ENCODE data around the gene CAPS. TPM values are rescaled to one million over a fixed set of nuclear protein-coding genes. Genes with fewer than 3 reads are reported as not detected.

The CAPS gene
- total and polyA plus RNA-seq, 4 donors: 90.2 to 360 (median 223) TPM

DNA sequence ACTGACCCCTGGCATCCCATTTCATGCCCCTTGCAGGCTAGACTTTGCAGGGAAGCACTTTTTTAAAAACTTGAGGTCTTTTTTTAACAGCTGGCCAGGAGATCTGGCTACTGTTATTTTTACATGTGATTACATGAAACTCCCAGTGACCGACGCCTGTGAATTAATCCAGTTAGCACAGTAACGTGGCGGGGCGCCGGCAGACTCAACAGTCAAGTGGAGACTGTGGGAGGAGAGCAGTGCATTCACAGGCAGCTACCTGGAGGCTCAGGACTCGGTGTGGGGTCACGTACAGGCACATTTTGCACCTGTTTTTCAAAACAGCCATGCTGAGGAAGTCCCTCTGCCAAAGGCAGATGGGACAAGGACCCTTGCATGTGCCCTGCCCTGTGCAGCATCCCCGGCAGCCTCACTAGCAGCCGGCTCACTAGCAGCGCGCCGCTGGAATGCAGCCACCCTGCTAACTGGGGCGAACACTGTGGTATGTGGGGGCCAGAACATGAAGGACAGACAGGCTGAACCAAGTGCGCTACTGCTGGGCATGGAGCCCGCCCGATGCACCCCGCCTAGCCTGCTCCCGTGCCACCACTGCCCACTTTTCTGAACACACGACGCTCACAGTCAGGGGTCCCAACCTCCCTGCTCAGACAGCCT is 18.7 kb downstream of the CAPS start:
- peaks cover 6 to 56% (median 30%) of the 10 kb centered on the region in 4 donors for H3K36me3 ChIP-seq (ENCODE audit: control insufficient read depth in 4 of 4, insufficient read depth in 4 of 4, low read length in 4 of 4)
- ATAC-seq (ENCODE audit: insufficient read depth, low FRiP score) (no peak), DNase-seq (no peak)
- peaks cover 0 to 58% (median 28%) of the 10 kb centered on the region in 5 donors for H3K4me1 ChIP-seq (ENCODE audit: control insufficient read depth in 5 of 5, insufficient read depth in 5 of 5, low read length in 5 of 5)
- H3K9me3 ChIP-seq (ENCODE audit: control insufficient read depth in 4 of 4, insufficient read depth in 3 of 4, low read length in 3 of 4): no peaks in the 10 kb centered on the region
- TF ChIP-seq, protein P1, sequence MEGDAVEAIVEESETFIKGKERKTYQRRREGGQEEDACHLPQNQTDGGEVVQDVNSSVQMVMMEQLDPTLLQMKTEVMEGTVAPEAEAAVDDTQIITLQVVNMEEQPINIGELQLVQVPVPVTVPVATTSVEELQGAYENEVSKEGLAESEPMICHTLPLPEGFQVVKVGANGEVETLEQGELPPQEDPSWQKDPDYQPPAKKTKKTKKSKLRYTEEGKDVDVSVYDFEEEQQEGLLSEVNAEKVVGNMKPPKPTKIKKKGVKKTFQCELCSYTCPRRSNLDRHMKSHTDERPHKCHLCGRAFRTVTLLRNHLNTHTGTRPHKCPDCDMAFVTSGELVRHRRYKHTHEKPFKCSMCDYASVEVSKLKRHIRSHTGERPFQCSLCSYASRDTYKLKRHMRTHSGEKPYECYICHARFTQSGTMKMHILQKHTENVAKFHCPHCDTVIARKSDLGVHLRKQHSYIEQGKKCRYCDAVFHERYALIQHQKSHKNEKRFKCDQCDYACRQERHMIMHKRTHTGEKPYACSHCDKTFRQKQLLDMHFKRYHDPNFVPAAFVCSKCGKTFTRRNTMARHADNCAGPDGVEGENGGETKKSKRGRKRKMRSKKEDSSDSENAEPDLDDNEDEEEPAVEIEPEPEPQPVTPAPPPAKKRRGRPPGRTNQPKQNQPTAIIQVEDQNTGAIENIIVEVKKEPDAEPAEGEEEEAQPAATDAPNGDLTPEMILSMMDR (IDR thresholded peaks at IDR 0.05; ENCODE audit: control extremely low read depth, extremely low read depth): no peak
- no peaks in the 10 kb centered on the region for H3K27me3 ChIP-seq (ENCODE audit: control insufficient read depth in 3 of 3, insufficient read depth in 3 of 3, low read length in 2 of 3)
- H3K27ac ChIP-seq (ENCODE audit: low read depth in 1 of 2, low read length in 1 of 2): no peak overlapping the region
- no peak overlapping the region for H3K4me3 ChIP-seq
- 90 to 94% methylated on average over 21 of the region's 21 CpGs for WGBS, 2 donors
- H3K9ac ChIP-seq (ENCODE audit: insufficient read depth in 1 of 2, low read length in 2 of 2): no peak overlapping the region

DNA sequence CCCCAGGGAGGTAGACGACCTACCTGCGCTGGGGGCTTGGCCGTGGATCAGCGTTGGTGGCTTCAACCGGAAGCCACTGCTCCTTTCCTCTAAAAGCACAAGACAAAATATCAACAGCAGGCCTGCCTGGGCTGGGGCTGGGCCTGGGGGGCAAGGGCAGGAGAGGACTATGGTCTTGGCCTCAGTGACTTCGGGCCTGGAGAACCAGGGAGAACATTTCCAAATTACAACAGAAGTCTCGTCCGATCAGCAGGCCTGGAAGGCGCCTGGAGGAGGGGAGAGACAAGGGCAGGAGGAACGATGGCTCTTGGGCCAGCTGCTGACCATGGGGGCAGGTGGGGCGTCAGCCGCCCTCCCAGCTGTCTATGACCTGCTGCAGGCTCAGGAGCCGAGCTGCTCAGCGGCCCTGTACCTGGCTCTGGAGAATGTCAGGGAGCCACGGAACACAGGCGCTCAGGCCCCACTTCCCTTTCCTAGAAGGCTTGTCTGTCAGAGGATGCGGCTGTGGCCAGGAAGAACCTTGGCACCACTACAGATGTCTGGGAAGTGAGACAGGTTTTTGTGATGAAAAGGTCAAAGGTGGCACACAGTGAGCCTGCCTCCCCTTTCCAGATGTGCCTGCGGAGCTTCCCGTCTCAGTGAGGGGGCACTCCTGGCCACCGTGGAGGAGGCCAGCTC is 19.5 kb downstream of the CAPS start:
- Histone ChIP-seq H3K4me3 (no peak overlapping the region), H3K27ac (ENCODE audit: low read depth in 1 of 2, low read length in 1 of 2) (no peak overlapping the region), H3K27me3 (ENCODE audit: control insufficient read depth in 3 of 3, insufficient read depth in 3 of 3, low read length in 2 of 3) (no peaks in the 10 kb centered on the region), H3K9ac (ENCODE audit: insufficient read depth in 1 of 2, low read length in 2 of 2) (no peak overlapping the region), H3K9me3 (ENCODE audit: control insufficient read depth in 4 of 4, insufficient read depth in 3 of 4, low read length in 3 of 4) (no peaks in the 10 kb centered on the region), H3K36me3 (ENCODE audit: control insufficient read depth in 4 of 4, insufficient read depth in 4 of 4, low read length in 4 of 4) (peaks cover 2 to 54% (median 26%) of the 10 kb centered on the region in 4 donors), H3K4me1 (ENCODE audit: control insufficient read depth in 5 of 5, insufficient read depth in 5 of 5, low read length in 5 of 5) (peaks cover 0 to 60% (median 28%) of the 10 kb centered on the region in 5 donors)
- WGBS, 2 donors: 89 to 97% methylated on average over 20 of the region's 20 CpGs
- no peak for DNase-seq
- no peak for ATAC-seq (ENCODE audit: insufficient read depth, low FRiP score)
- TF ChIP-seq, protein P1 (IDR thresholded peaks at IDR 0.05; ENCODE audit: control extremely low read depth, extremely low read depth): no peak

DNA sequence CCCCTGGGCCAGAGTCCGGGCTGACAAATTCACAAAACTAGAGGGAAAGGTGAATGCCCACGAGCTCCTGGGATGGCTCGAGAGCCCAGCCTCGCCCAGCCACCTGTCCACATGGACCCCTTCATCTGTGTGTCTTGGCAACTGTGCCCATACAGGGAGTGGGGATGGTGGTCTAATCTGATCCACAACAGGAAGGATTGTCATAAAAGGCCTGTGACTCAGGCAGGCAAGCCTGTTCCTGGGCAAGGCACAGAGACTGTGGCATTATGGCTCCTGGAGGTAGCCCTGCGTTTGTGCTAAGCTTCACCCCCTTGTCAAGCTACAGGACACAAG is 20.0 kb downstream of the CAPS start:
- Histone ChIP-seq H3K27ac (ENCODE audit: low read depth in 1 of 2, low read length in 1 of 2) (no peak overlapping the region), H3K9ac (ENCODE audit: insufficient read depth in 1 of 2, low read length in 2 of 2) (no peak overlapping the region), H3K4me3 (no peak overlapping the region), H3K4me1 (ENCODE audit: control insufficient read depth in 5 of 5, insufficient read depth in 5 of 5, low read length in 5 of 5) (peaks cover 0 to 60% (median 28%) of the 10 kb centered on the region in 5 donors), H3K9me3 (ENCODE audit: control insufficient read depth in 4 of 4, insufficient read depth in 3 of 4, low read length in 3 of 4) (no peaks in the 10 kb centered on the region), H3K27me3 (ENCODE audit: control insufficient read depth in 3 of 3, insufficient read depth in 3 of 3, low read length in 2 of 3) (no peaks in the 10 kb centered on the region), H3K36me3 (ENCODE audit: control insufficient read depth in 4 of 4, insufficient read depth in 4 of 4, low read length in 4 of 4) (peaks cover 2 to 51% (median 25%) of the 10 kb centered on the region in 4 donors)
- TF ChIP-seq, protein P1 (IDR thresholded peaks at IDR 0.05; ENCODE audit: control extremely low read depth, extremely low read depth): no peak
- WGBS, 2 donors: 90 to 96% methylated on average over 5 of the region's 5 CpGs
- ATAC-seq (ENCODE audit: insufficient read depth, low FRiP score) (no peak), DNase-seq (no peak)
